Neural cell (in vitro differentiated cells): ENCODE measurements around the gene MXI1. TPM values are rescaled to one million over a fixed set of nuclear protein-coding genes. Genes with fewer than 3 reads are reported as not detected.

Source experiments
- H2AFZ ChIP-seq: fragments of 200-600, 300-800 bp; sonication (generic), shearing (Covaris generic); 2 replicates; pipeline ENCODE4 v1.6.0; 2014; ENCODE audit warnings: low read depth, mild to moderate bottlenecking, antibody characterized with exemption, low read length, moderate library complexity
- H3F3A ChIP-seq: fragments of 200-600 bp; shearing (Covaris generic); 2 replicates; pipeline ENCODE4 v1.6.1; 2016; ENCODE audit warnings: mild to moderate bottlenecking, moderate library complexity, mixed read lengths, antibody characterized with exemption, low read length; ENCODE audit not compliant: insufficient read depth, poor library complexity, severe bottlenecking
- H3K27ac ChIP-seq: fragments of 200-600, 300-800 bp; sonication (generic), shearing (Covaris generic); 2 replicates; pipeline ENCODE4 v1.5.1; 2014; ENCODE audit warnings: mild to moderate bottlenecking, low read length, moderate library complexity
- H3K27me3 ChIP-seq: fragments of 300-800, 200-600 bp; sonication (generic), shearing (Covaris generic); 2 replicates; pipeline ENCODE4 v1.6.0; 2014; ENCODE audit warnings: mild to moderate bottlenecking, low read depth, low read length, moderate library complexity; ENCODE audit not compliant: insufficient read depth
- H3K36me3 ChIP-seq: fragments of 300-800, 200-600 bp; sonication (generic), shearing (Covaris generic); 2 replicates; pipeline ENCODE4 v1.5.1; 2014; ENCODE audit warnings: mild to moderate bottlenecking, antibody characterized with exemption, low read length, moderate library complexity; ENCODE audit not compliant: insufficient read depth
- H3K4me2 ChIP-seq: fragments of 300-800, 200-600 bp; sonication (generic), shearing (Covaris generic); 2 replicates; pipeline ENCODE4 v1.6.0; 2014; ENCODE audit warnings: mild to moderate bottlenecking, low read length
- H3K4me3 ChIP-seq: fragments of 300-800, 200-600 bp; sonication (generic), shearing (Covaris generic); 2 replicates; pipeline ENCODE4 v1.5.1; 2014; ENCODE audit warnings: mild to moderate bottlenecking, low read length, moderate library complexity
- H3K79me2 ChIP-seq: fragments of 200-600 bp; shearing (Covaris generic); replicated peaks from 2 replicates; pipeline ENCODE4 v1.6.0; 2014; ENCODE audit warnings: mild to moderate bottlenecking, low read length, moderate library complexity; ENCODE audit not compliant: insufficient read depth
- H3K9ac ChIP-seq: fragments of 300-800, 200-600 bp; sonication (generic), shearing (Covaris generic); 2 replicates; pipeline ENCODE4 v1.6.1; 2016; ENCODE audit warnings: mild to moderate bottlenecking, low read length, mixed read lengths
- H3K9me2 ChIP-seq: fragments of 200-600 bp; shearing (Covaris generic); 2 replicates; pipeline ENCODE4 v1.6.1; 2016; ENCODE audit warnings: mild to moderate bottlenecking, low read length, mixed read lengths; ENCODE audit not compliant: insufficient read depth
- H3K9me3 ChIP-seq: fragments of 200-600, 300-800 bp; sonication (generic), shearing (Covaris generic); 2 replicates; pipeline ENCODE4 v1.6.1; 2016; ENCODE audit warnings: mild to moderate bottlenecking, mixed run types, low read length, moderate library complexity, mixed read lengths
- H4K20me1 ChIP-seq: fragments of 200-600 bp; shearing (Covaris generic); 2 replicates; pipeline ENCODE4 v1.6.1; 2016; ENCODE audit warnings: mild to moderate bottlenecking, mixed run types; ENCODE audit not compliant: insufficient read depth
- EP300 ChIP-seq: fragments of 450-650 bp; conservative IDR thresholded peaks from 2 replicates; pipeline ENCODE4 v1.6.1; 2014; ENCODE audit warnings: antibody characterized with exemption, mild to moderate bottlenecking, moderate library complexity; ENCODE audit not compliant: poor library complexity, severe bottlenecking
- EZH2 ChIP-seq: fragments of 200-600, 300-800 bp; shearing (Covaris generic), sonication (generic); IDR thresholded peaks from 2 replicates; pipeline ENCODE4 v1.6.1; 2014; ENCODE audit warnings: antibody characterized with exemption, low read length, borderline replicate concordance, mild to moderate bottlenecking; ENCODE audit not compliant: insufficient read depth, poor library complexity, severe bottlenecking
- POLR2AphosphoS5 ChIP-seq: IDR thresholded peaks from 2 replicates; pipeline ENCODE4 v1.6.1; 2012
- RAD21 ChIP-seq: fragments of 450-650 bp; conservative IDR thresholded peaks from 2 replicates; pipeline ENCODE4 v1.6.1; 2014; ENCODE audit warnings: antibody characterized with exemption, mild to moderate bottlenecking, moderate library complexity
- SMC3 ChIP-seq: fragments of 450-650 bp; conservative IDR thresholded peaks from 2 replicates; pipeline ENCODE4 v1.6.1; 2014; ENCODE audit warnings: antibody characterized with exemption, mild to moderate bottlenecking, moderate library complexity; ENCODE audit not compliant: poor library complexity
- TAF1 ChIP-seq: IDR thresholded peaks from 2 replicates; pipeline ENCODE4 v1.6.1; 2012; ENCODE audit warnings: low read depth
- polyA plus RNA-seq: library from polyadenylated mRNA; depleted of rRNA; stranded (reverse); fragments of >200 nt; gene quantifications from 2 replicates; pipeline ENCODE4 v1.2.3, GENCODE V29; 2014
- TF ChIP-seq, protein P1 (sequence below): fragments of 450-650 bp; IDR thresholded peaks from 2 replicates; pipeline ENCODE4 v1.5.1; 2014; ENCODE audit warnings: antibody characterized with exemption, mild to moderate bottlenecking, moderate library complexity; ENCODE audit not compliant: poor library complexity, severe bottlenecking
- TF ChIP-seq, protein P2 (sequence below): IDR thresholded peaks from 2 replicates; pipeline ENCODE4 v1.6.1; 2012; ENCODE audit warnings: borderline replicate concordance

The MXI1 gene
- polyA plus RNA-seq, 1 donor from 2014 or later: 69.5 TPM

DNA sequence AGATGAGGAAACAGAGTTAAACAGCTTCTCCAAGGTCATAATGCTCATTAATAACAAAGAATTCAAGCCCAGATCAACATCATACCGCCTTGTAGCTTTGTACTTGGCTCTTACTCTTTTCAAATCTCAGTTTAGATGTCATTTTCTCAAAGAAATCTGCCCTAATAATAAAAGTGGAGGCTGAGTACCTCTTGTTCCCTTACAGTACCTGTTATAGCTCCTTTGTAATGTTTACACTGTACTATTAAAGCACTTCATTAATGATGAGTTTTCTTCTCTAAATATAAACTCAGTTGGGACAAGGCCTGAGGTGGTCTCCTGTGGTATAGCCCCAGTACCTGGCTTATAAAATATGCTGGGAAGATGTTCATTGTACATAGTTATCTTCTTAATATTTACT lies 89.6 kb downstream of the MXI1 start:
- Histone ChIP-seq H3K79me2 (peaks cover 22% of the 10 kb centered on the region), H2AFZ (no peak overlapping the region), H3K9me2 (no peaks in the 10 kb centered on the region), H4K20me1 (no peaks in the 10 kb centered on the region), H3K4me3 (no peak overlapping the region), H3K9me3 (no peaks in the 10 kb centered on the region), H3F3A (no peaks in the 10 kb centered on the region), H3K36me3 (peaks cover 17% of the 10 kb centered on the region), H3K9ac (no peak overlapping the region), H3K27me3 (no peaks in the 10 kb centered on the region), H3K27ac (no peak overlapping the region), H3K4me2 (no peak overlapping the region)
- no peak for TF ChIP-seq TAF1

DNA sequence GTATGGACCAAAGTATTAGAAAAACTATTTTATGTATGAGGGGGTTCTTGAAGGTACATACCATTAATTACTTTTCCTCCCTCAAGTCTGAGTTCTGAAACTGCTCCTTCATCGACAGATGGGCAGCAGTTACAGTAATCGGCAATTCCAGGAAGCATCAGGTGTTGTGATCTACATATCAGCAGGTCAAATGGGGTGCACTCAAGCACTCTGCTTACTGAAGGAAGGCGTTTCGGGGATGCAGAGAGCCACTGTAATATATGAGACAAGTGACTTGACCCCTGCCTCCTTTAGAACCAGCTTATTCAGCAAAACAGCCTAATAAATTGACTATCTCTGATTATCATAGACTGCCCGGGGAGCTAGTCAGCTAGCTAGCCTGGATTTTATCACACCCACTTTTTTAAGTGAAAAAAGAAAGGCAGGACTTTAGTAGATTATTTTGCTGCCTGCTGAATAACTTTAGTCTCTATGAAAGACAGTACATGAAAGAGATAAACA lies 93.1 kb downstream of the MXI1 start:
- Histone ChIP-seq H2AFZ (no peak overlapping the region), H3K4me2 (no peak overlapping the region), H3K9ac (no peak overlapping the region), H3K4me3 (no peak overlapping the region), H3K27me3 (no peaks in the 10 kb centered on the region), H3K79me2 (peaks cover 45% of the 10 kb centered on the region), H3K36me3 (peaks cover 17% of the 10 kb centered on the region), H4K20me1 (no peaks in the 10 kb centered on the region), H3K27ac (no peak overlapping the region), H3K9me2 (no peaks in the 10 kb centered on the region), H3K9me3 (no peaks in the 10 kb centered on the region), H3F3A (no peaks in the 10 kb centered on the region)
- TF ChIP-seq, protein P1, sequence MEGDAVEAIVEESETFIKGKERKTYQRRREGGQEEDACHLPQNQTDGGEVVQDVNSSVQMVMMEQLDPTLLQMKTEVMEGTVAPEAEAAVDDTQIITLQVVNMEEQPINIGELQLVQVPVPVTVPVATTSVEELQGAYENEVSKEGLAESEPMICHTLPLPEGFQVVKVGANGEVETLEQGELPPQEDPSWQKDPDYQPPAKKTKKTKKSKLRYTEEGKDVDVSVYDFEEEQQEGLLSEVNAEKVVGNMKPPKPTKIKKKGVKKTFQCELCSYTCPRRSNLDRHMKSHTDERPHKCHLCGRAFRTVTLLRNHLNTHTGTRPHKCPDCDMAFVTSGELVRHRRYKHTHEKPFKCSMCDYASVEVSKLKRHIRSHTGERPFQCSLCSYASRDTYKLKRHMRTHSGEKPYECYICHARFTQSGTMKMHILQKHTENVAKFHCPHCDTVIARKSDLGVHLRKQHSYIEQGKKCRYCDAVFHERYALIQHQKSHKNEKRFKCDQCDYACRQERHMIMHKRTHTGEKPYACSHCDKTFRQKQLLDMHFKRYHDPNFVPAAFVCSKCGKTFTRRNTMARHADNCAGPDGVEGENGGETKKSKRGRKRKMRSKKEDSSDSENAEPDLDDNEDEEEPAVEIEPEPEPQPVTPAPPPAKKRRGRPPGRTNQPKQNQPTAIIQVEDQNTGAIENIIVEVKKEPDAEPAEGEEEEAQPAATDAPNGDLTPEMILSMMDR: no peak
- TF ChIP-seq TAF1 (no peak), POLR2AphosphoS5 (no peak), EP300 (no peak)
- TF ChIP-seq, protein P2, sequence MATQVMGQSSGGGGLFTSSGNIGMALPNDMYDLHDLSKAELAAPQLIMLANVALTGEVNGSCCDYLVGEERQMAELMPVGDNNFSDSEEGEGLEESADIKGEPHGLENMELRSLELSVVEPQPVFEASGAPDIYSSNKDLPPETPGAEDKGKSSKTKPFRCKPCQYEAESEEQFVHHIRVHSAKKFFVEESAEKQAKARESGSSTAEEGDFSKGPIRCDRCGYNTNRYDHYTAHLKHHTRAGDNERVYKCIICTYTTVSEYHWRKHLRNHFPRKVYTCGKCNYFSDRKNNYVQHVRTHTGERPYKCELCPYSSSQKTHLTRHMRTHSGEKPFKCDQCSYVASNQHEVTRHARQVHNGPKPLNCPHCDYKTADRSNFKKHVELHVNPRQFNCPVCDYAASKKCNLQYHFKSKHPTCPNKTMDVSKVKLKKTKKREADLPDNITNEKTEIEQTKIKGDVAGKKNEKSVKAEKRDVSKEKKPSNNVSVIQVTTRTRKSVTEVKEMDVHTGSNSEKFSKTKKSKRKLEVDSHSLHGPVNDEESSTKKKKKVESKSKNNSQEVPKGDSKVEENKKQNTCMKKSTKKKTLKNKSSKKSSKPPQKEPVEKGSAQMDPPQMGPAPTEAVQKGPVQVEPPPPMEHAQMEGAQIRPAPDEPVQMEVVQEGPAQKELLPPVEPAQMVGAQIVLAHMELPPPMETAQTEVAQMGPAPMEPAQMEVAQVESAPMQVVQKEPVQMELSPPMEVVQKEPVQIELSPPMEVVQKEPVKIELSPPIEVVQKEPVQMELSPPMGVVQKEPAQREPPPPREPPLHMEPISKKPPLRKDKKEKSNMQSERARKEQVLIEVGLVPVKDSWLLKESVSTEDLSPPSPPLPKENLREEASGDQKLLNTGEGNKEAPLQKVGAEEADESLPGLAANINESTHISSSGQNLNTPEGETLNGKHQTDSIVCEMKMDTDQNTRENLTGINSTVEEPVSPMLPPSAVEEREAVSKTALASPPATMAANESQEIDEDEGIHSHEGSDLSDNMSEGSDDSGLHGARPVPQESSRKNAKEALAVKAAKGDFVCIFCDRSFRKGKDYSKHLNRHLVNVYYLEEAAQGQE: no peak

DNA sequence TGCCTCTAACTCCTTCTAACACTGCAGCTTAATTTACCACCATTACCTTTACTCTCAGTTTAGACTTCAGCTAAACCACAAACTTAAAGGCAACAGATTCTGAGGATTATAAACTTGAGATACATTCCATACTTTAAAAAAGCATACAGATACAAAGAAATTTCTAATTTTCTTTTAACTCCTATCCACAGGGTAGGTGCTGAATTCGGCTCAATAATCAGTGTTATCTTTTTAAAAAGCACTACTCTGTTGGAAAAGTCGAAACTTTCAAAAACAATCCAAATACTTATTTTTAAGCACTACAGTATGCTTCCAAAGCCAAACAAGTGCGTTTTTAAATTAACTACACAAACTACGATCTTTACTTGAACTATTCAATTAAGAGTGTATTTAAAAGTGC lies 96.3 kb downstream of the MXI1 start:
- Histone ChIP-seq H3K79me2 (peaks cover 45% of the 10 kb centered on the region), H3K27ac (peak overlapping the region; percentile 90), H3K4me2 (peak overlapping the region; percentile 96), H4K20me1 (no peaks in the 10 kb centered on the region), H3K9me2 (no peaks in the 10 kb centered on the region), H3K4me3 (peak overlapping the region; percentile 90), H2AFZ (no peak overlapping the region), H3F3A (no peaks in the 10 kb centered on the region), H3K36me3 (peaks cover 17% of the 10 kb centered on the region), H3K9me3 (no peaks in the 10 kb centered on the region), H3K27me3 (no peaks in the 10 kb centered on the region), H3K9ac (peak overlapping the region; percentile 92)
- TF ChIP-seq, protein P2: no peak
- TF ChIP-seq, protein P1: no peak
- TF ChIP-seq TAF1 (no peak), EZH2 (no peak), RAD21 (no peak), SMC3 (no peak), POLR2AphosphoS5 (no peak), EP300 (no peak)
